H54 (cell line): ENCODE measurements around the gene UGDH.
"Not testable (repeated sequence)": the region's sequence is repeated elsewhere in the genome, so short reads cannot be mapped to it uniquely, and the experiment has no call there.

Experiments used
- DNase-seq: peaks from one replicate; pipeline ENCODE4 v3.0.0; 2011; ENCODE audit warnings: low spot score, mixed read lengths; ENCODE audit not compliant: insufficient read length
- FAIRE-seq: peaks from 3 replicates; lab custom pipeline; 2011; peaks lifted over from hg19 to GRCh38; lab: Jason Lieb, UNC
- POLR2A ChIP-seq: IDR thresholded peaks from 2 replicates; pipeline ENCODE4 v1.6.1; 2011; ENCODE audit warnings: low read depth, mild to moderate bottlenecking, low read length

Gene UGDH

DNA sequence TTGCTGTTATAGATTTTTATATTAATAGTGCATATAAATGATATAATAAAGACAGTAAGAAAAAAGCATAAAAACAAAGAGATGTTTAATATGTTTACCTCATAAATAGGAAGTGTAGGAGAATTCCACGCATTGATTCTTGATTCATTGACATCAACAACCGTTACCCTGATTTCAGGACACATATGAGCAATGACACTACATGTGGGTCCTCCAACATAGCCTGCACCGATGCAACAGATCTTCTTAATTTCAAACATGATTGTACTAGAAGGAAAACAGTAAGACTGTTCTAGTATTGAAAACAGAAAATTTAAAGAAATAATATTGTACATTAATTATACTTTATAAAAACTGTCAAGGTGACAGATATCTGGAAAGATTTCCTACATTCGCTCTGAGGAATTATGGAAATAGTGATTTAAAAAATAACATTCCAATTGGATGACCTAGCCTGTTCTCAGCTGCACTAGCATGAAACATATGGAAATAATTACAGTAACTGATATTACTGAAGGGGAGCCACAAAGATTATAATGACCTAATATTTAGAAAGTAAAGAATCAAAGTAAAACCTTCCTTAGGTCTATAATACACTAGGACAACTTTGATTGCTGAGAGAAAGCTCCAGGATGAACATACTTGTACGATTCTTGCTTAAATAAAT is 5.9 kb downstream of the UGDH start:
- DNase-seq = no peak
- no peak for TF ChIP-seq POLR2A
- FAIRE-seq = no peak

DNA sequence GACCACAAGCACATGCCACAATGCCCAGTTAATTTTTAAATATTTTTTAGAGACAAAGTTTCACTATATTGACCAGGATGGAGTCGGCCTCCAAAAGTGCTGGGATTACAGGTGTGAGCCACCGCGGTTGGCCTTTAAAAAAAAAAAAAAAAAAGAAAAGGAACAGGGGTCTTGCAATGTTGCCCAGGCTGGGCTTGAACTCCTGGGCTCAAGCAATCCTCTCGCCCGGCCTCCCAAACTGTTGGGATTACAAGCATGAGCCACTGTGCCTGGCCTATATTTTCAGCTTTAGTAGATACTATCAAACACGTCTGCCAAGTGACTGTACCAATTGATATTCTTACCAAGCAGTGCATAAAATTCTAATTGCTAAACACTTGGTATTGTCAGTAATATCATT is 8.8 kb downstream of the UGDH start:
- DNase-seq = no peak
- no peak for TF ChIP-seq POLR2A
- FAIRE-seq = no peak

GRCh38 chr4:39516407-39516966 is 10.8 kb downstream of the UGDH start:
- DNase-seq (no peak), FAIRE-seq (no peak)
- no peak for TF ChIP-seq POLR2A

GRCh38 chr4:39515669-39516401 is 11.4 kb downstream of the UGDH start:
- FAIRE-seq, DNase-seq: not testable (repeated sequence)

- no peak for DNase-seq
- no peak for FAIRE-seq
- TF ChIP-seq POLR2A = no peak
Measured at GRCh38 chr4:39514888-39515401, 12.3 kb downstream of the UGDH start.

DNA sequence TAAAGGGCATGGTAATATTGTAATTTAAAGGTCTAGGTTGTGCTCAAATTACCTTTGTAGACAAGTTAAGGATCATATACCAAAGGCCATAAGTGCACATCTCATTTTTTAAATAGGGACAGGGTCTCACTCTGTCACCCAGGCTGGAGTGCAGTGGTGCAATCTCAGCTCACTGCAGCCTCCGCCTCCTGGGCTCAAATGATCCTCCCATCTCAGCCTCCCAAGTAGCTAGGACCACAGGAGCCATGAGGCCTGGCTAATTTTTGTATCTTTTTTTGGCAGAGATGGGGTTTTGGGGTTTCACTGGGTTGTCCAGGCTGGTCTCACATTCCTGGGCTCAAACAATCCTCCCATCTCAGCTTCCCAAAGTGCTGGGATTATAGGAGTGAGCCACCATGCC is 13.0 kb downstream of the UGDH start:
- DNase-seq, FAIRE-seq: not testable (repeated sequence)

DNA sequence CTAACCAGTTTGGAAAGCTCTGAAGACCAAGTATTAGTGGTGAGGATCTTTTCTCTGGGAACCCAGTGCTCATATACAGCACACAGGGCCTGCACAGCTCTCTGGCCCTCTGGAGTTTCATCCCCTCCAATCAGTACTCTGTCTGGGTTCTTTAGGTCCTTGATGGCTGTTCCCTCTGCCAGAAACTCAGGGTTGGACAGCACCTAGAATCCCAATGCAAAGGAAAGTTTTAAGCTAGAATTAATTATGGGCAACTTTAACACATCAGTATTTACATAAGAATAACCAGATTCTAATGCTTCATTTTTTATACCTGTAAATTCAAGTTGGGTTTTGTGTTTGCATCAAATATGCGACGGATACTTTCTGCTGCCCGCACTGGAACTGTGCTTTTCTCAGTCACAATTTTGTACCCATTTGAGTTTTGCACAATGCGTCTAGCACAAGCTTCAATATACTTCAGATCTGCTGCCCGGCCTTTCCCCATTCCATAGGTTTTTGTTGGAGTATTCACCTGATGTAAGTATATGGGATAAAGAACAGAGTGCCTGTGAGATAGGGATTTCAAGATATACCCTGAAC is 16.8 kb downstream of the UGDH start:
- no peak for DNase-seq
- no peak for TF ChIP-seq POLR2A
- FAIRE-seq = no peak

- no peak for FAIRE-seq
- TF ChIP-seq POLR2A = no peak
- DNase-seq = no peak
Measured at GRCh38 chr4:39505581-39505980, 21.7 kb downstream of the UGDH start.

- no peak for FAIRE-seq
- no peak for DNase-seq
- no peak for TF ChIP-seq POLR2A
Measured at GRCh38 chr4:39504538-39504937, 22.7 kb downstream of the UGDH start.

- not testable (repeated sequence) for FAIRE-seq, DNase-seq
Measured at GRCh38 chr4:39502664-39503035, 24.6 kb downstream of the UGDH start.

DNA sequence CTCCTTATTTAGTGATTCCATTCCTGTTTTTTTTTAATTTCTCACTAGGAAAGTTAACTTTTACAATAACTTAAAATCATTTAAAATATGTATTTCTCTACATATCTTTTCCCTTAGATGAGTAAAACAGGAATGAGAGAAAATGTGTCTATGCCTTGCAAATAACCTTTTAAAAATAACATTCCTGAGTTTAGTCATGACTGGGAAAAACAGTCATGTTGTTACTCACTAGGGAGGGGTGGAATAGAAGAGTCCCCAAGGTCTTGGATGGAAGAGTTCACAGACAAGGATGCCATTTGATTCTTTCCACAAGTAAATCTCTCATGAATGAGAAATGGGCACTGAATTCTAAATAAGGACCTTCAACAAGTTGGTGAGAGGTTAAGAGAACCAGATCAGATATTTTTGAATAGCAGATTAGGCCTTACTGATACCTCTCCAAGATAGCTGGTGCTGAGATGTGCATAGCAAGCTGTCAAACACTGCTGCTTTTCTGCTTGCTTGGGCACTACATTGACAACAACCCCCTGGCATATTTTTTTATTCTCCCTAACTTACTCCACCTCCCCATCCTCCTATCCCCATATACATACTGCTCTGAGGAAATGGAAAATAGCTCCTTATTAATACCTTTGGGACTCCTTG is 25.1 kb downstream of the UGDH start:
- peak; percentile 78 for FAIRE-seq
- DNase-seq = peak; percentile 28
- TF ChIP-seq POLR2A = no peak

DNA sequence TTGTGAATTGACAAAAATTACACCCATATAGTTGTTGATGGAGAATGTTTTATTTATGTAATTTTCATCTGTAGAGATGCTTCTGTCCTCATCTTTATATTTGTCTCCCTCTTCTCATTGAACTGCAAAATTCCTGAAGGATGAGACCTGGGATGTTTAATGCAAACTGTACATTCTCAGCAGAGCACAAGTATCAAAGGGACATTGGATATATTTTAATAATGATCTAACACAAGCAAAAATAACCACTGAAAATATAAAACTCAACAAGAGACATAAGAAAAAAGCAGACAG is 28.6 kb downstream of the UGDH start:
- no peak for DNase-seq
- no peak for FAIRE-seq
- TF ChIP-seq POLR2A = no peak

- DNase-seq (no peak), FAIRE-seq (no peak)
- no peak for TF ChIP-seq POLR2A
Measured at GRCh38 chr4:39497909-39498726, 29.1 kb downstream of the UGDH start.
